Kidney glomerular epithelial cell (primary cell): ENCODE data around the gene DLX2.
"Not testable (repeated sequence)": the region's sequence is repeated elsewhere in the genome, so short reads cannot be mapped to it uniquely, and the experiment has no call there.

Experiments used
- DNase-seq: peaks from one replicate; lab custom pipeline; 2025; lab: John Stamatoyannopoulos, UW

The DLX2 gene

DNA sequence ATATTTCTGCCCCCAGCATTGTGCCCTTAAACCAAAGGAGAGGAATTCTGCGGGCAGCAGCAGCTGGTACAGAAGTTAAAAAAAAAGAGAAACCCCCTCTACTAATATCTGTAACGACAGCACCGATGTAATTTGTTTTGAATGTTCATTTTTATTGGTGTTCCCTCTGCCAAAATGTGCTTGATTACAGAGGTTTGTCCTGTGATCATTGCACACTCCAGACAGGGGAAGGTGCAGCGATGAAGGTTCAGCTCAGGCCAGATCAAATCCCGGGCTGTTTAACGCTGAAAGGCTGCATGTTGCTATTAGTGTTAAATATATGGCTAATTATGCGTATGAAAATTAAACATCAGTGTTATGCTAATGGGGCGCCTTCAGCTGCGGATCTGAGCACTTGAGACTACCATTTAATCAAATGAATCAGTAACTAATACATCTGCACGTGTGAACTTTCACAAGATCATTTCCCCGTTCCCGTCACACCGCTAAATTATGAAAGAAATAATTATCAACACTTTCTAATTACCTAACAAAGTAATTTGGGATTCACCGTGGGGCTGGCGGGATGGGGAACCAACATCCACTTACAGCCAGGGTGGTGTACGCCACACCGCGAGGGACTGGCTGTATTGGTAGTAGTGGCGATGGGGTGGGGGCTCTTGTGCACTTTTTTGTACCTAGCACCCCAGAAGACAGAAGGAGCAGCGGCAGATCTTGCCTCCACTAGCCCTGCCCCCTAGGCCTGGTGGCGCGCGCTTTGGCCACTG, 18.9 kb downstream of the DLX2 start:
- no peak for DNase-seq

DNA sequence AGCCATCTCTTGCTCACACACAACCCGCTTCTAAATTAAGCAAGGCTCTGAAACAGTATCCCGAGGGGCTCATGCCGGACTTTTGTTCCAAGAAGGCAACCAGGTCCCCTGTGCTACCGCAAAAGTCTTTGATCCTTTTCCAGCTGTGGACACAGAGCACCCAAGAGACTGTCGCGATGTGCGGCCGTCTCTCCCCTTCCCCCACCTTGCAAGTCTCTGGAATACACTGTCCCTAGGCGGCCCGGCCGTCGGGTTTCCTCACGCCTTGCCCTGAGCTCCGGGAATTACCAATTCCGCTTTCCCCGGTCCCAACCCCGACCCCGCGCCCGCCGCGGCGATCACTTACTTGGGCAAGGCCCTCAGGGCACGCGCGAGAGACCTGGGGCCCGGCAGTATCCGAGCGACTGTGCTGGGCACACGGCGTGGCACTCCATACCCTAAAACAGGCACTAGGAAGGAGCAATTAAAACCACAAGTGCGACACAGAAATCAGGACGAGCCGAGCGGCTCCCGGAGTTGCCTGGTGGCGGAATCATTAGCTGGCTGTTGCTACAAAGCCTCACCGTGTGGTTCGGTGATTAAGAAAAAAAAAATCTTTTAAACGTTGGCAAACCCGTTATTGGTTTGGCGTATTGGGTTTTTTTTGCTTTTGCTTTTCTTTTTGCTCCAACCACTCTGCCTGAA, 19.6 kb downstream of the DLX2 start:
- DNase-seq = no peak

DNA sequence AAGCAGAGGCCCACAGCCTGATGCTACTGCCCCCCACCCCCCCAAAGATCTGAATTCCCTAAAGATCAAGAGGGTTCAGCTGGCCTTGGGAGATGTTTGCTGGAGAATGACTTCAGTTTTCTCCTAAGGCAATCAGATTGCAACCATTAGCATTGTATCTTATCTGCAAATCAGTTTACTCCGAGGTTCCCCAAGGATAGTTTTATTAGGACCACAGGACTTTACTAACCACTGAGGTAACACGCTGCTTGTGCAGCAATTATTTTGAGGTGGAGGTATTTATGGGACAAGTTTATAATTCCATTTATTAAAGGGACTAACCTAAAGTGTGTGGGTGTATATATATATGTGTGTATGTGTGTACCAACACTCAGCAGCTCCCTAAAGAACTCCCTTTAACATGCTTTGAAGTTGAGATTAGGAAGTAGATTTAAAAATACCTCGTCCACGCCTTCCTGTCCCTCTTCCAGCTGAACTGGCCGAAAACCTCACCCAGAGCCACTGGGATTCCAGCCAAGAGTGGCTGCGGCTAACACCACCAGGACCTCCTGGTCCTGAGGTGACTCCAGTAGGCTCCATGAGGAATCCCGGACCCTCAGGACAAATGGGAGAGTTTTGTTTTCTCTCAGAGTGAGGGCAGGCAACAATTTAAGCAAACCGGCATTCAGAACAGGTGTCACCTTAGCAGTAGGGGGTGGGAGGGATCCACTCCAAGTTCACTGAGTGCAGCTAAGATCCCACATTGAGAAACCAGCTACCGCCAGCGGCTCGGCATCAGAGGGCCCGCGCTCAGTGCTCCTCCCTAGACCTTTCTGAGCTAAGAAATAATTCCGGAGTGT, 20.4 kb downstream of the DLX2 start:
- DNase-seq = no peak

DNA sequence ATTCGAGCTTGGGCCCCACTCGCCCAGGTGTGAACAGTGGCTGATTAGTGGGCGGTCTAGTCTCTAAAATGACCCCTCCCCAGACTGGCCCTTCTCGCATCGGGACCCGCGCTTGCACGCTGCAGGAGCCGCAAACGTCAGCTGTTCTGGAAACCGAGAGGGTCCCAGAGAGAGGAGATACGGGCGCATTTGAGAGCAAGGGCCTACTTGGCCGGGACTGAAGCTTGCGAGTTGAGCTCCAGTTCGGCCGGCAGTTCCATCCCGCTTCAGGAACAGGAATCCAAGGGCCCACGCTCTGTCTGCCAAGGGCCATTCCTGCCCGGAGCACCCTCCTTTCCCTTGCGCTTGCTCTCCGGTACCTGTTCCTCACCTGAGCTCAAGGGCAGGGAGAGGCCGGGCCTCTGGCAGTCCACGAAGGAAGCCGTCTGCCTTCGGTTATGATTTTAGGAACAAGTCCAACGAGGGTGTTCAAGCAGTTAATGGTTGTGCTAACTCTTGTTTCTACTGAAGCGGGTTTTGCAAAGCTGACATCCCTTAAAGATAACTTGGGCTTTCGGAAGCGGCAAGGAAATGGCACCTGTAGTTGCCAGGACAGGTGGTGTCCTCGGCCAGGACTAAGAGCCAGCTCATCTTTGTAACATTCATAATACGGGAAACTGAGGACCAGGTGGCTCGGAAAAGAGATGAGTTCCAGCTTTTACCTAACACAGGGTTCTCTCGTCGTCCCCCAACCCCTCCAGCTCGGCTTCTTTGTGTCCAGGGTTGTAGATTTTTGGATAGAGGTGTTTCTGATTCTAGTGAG, 21.3 kb downstream of the DLX2 start:
- DNase-seq = no peak

DNA sequence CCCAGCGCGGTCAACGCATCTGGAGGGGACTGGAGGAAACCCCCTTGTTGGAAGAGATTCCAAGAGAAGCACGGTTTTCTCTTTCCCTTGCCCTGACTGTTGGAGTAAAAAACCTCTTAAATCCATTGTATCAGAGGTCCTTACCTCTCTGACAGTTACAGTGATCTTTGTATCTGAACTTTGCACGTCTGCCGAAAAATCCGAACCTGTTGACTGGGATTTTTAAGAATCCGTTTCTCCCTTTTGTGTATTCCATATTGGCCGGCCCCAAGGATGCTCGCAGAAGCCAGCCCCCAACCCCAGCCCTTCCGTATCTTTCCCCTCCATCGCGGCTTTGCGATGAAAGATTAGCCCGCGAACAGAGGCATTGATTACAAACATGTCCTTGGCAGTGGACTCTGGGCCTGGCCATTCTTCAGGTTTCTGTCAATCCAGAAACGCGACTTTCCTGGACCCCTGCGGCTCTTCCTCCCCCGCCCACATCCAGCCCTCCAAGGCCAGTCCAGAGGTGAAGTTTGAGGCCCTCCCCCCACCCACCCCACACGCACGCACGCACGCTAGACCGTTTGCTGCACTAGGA, 22.0 kb downstream of the DLX2 start:
- DNase-seq = no peak

DNA sequence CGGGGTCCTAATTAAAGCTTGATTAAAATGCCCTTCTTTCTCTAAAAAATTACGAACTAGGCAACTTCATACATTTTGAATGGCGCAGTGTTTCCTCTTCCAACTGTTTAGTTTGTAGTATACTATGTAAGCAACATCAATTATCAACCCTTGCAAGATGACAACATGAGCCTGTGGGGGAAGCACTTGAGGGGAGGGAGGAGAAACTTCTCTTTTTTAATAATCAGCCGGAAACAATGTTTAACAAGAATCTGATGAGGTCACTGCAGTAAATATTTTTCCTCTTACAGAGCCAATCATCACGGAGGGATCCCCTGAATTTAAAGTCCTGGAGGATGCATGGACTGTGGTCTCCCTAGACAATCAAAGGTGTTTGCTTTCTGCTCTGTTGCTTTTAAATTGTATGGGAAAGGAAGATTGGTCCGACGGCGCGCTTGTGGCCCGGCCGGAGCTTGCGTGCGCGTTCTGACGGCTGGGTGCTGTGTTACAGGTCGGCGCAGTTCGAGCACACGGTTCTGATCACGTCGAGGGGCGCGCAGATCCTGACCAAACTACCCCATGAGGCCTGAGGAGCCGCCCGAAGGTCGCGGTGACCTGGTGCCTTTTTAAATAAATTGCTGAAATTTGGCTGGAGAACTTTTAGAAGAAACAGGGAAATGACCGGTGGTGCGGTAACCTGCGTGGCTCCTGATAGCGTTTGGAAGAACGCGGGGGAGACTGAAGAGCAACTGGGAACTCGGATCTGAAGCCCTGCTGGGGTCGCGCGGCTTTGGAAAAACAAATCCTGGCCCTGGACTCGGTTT, 22.7 kb downstream of the DLX2 start:
- DNase-seq = no peak

DNA sequence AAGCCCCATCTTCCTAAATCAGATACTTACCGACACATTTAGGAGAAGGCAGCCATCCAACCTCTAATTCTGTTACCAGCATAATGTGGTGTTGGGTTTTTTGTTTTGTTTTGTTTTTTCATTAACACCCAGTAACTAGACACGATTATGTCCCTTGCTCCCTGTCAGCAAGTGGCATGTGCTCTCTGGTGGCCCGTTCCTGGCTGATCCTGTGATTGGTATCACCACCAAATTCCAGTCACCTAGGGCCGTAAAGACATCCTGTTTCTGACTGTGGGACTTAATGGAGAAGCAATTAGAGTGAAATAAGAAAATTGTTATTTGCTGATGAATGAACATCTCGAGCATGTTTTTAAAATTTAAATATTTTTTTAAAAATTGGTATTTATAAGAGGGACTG, 23.3 kb downstream of the DLX2 start:
- DNase-seq = no peak

DNA sequence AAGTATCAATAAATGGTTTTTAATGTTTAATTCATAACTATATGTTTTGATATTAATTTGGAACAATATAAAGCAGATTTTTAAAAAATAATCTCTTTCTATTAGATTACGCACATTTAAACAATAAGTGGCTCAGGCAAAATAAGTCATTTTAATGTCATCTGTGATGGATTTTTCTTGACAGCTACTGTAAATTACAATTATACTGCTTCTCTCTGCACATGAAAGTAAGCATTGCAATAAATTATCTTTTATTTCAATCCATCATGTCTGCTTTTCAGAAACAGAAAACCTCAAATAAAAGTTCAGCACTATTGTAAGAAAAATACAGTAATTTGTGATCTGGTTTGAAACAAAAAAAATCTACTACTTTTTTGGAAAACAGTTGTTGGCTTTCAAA, 28.4 kb downstream of the DLX2 start:
- DNase-seq = no peak

DNA sequence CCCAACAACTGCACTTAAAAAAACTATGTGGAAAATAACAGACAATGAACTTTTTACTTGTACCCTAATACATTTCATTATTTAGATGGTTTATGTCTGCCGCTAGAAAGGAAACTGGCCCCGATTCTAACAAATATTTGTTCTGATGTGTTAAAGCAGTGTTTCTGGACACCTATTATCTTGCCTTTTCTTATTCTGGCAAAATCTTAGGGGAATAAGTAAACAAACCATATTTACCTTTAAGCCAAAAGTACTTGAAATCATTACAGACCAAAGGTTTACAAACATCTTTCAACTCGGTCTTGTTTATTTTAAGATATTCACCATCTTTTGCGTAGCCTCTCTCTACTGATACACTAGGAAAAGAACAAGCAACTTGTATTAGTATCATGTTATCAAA, 29.2 kb downstream of the DLX2 start:
- no peak for DNase-seq

DNA sequence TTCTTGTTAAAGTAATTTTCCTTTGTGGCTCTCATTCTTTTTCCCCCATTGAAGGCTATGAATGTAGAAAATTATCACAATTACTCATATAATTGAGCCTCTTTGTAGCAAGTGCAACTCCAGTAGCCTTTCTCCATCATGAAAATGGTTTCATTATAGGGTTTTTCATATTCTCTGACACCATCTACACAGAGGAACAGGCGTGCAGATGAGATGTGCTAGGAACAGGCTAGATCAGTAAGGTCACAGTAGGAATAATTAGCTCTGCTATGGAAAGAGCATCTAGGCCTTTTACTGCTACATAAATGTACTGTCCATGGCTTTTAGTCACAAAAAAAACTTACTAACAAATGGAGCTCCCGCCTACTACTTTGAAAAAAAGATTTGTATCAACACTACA, 30.0 kb downstream of the DLX2 start:
- DNase-seq = no peak

DNA sequence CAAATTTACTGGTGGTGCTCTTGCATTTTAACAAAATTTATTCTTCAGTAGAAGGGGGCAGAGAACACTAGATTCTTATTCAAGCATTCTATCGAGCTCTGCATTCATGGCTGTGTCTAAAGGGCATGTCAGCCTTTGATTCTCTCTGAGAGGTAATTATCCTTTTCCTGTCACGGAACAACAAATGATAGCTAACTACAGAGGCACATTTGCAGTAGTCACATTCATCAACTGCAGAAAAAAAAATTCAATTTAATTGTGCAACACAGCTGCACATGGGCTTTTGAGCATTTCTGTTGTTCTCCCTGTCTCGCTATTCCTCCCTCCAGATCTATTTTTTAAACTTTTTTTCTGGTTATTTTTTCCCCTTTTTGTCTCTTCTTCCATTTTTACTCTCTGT, 30.4 kb downstream of the DLX2 start:
- DNase-seq = no peak

DNA sequence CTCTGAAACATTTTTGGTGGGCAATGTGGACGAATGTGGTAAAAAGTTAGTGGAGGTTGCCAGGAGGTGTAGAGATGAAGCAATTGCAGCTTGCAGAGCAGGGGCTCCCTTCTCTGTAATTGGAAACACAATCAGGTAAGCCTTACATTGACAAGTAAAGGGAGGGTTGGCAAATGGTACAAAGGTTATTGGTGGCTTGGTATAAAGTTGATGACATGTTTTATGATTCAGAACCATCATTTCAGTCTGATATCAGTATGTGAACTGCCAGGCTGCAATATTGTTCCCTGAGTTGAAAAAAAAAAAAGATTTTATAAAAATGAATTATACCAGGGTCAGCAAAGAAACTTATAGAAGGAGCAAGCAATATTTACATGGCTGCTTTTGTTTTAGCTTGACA, 31.8 kb downstream of the DLX2 start:
- DNase-seq = no peak

DNA sequence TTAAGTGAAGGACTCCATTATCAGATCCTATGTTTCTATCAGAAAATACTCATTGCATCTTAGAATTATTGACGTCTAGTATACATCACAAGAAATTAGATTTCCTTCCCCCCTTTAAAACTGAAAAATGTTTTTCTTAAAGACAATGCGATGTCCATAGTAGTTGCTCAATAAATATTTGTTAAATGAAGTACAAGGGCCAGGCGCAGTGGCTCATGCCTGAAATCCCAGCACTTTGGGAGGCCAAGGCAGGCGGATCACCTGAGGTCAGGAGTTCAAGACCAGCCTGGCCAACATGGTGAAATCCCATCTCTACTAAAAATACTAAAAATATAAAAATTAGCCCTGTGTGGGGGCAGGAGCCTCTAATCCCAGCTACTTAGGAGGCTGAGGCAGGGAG, 34.8 kb downstream of the DLX2 start:
- not testable (repeated sequence) for DNase-seq

DNA sequence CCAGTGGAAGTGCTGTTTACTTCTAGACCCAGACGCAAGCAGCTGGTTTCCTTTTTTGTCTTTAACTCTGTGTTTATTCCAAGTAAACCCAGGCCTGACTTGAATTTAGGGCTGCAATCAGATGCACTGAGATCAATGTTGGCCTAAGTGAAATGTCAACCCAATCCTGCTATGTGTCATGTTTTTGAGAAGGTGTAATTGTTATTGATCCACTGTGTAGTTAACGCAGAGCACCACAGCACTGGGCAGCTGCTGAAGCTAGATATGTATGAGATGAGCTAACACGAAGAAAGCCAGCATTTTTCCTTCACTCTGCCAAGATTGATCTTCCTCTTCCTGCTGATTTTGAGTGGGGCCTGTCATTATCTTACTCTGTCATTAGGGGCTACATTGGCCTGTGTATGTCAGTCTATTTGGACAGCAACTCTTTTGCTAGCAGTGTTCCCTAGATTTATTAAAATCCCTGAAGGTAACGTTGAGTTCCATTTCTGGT, 36.3 kb downstream of the DLX2 start:
- DNase-seq = no peak

DNA sequence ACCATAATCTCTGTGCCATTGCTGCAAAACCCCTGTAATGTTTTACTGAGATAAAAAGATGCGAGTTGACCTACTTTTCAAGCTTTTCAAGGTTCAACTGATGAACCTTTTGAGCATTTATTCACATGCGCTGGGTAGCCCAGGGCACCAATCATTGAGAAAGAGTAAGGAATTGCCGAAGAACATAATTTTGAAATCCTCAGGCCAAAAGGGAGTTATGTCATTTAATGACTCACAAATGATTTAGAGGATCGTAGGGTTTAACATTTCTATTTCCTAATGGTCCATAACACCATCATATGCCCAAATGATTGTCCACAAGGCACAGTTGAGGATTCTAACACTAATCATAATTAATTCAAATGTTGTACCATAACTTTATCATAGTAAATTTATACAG, 37.6 kb downstream of the DLX2 start:
- no peak for DNase-seq

DNA sequence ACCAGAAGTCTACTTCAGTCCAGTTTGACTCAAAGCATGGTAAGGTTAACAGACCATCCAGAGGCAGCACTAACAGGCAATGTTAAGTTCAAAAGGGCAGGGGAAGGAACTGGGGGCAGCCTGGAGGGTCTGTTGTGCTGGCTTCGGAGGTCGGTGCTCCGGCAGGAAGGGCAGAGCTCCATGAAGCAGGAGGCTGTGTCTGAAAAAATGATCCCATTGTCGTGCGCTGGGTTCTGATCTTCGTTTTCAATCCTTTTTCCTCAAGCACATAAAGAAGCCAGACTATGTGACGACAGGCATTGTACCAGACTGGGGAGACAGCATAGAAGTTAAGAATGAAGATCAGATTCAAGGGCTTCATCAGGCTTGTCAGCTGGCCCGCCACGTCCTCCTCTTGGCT, 39.3 kb downstream of the DLX2 start:
- no peak for DNase-seq

DNA sequence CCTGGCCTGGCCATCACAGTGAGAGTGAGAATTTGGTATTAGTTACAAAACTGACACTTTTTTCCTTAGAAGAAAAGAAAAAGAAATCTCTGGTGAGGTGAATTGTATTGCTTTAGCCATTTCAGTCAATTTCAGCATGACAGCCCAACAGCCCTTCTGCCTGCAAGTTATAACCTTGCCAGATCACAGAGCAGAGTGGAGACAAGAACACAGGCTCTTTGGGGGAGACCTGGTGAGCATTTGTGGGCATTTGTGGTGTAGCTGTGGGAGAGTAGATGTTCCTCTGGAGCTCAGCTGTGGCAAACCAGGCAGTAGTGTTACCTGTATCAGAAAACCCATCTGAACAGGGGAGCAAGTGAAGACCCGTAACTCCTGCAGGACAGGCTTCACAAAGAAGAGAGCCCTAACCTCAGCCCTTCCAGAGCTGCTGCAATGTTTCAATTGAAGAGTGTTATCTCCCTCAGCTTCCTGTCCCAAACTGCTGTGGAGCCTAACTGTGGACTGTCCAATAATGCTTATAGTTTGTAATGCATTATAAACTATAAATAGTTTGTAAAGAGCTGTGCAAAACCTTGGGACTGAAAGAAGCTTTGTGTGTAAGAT, 40.2 kb downstream of the DLX2 start:
- no peak for DNase-seq

DNA sequence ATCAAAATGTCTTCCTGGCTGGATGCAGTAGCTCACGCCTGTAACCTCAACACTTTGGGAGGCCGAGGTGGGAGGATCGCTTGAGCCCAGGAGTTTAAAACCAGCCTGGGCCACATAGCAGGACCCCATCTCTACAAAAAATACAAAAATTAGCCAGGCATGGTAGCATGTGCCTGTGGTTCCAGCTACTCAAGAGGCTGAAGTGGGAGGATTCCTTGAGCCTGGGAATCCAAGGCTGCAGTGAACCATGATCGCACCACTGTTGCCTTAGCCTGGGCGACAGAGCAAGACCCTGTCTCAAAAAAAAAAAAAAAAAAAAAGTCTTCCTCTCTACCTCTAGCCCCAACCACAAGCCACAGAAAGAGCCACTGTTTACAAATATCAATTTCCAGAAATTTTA, 42.6 kb downstream of the DLX2 start:
- DNase-seq = not testable (repeated sequence)

DNA sequence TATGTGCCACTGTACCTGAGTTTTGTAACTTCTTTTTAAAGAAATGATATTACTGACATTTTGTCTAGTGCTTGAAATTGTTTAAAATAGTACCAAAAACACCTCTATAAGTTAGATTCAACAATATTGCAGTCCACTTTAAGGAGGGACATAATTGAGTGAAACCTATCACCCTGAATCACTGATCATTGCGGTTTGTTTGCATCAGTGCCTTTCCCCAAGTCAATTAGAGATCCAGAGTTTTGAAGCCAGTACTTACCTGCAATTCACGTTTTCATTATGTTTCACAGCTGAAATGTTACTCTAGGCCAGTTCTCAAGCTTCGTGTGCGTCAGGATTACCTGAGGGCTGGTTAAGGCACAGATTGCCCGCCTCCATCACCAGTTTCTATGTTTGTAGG, 44.0 kb downstream of the DLX2 start:
- DNase-seq = no peak

DNA sequence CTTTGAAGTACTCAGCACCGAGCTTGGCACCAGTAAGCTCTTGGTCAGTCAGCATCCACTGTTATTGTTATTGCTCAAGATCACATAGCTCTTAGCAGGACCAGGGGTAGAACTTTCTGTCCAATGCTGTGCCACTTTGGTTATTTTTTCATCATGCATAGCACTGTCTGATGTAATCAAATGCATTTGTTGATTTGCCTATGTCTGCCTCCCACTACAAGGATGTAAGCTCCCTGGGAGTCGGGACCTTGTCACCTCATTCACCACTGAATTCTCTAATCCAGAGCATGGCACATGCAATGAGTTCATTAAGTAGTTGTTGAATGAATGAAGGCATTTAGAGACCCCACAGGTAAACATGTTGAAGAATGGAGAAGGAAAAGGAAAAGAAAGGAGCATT, 46.4 kb downstream of the DLX2 start:
- no peak for DNase-seq
